ENCODE measurements around the gene GLYR1.

The GLYR1 gene

GRCh38 chr16:4846503-4846900 is 586 bp downstream of the GLYR1 start:
- DNase-seq: no peak

GRCh38 chr16:4840984-4841383 is 6.1 kb downstream of the GLYR1 start:
- no peak for DNase-seq

- DNase-seq: no peak
Measured at GRCh38 chr16:4839942-4840341, 7.1 kb downstream of the GLYR1 start.

- no peak for DNase-seq
Measured at GRCh38 chr16:4837733-4838501, 9.2 kb downstream of the GLYR1 start.

GRCh38 chr16:4836727-4837126 is 10.4 kb downstream of the GLYR1 start:
- DNase-seq: no peak

GRCh38 chr16:4833584-4833983 is 13.5 kb downstream of the GLYR1 start:
- DNase-seq: no peak

GRCh38 chr16:4832698-4833343 is 14.3 kb downstream of the GLYR1 start:
- no peak for DNase-seq

- DNase-seq: no peak
Measured at GRCh38 chr16:4831616-4832015, 15.5 kb downstream of the GLYR1 start.

- DNase-seq: no peak
Measured at GRCh38 chr16:4830408-4830807, 16.7 kb downstream of the GLYR1 start.

- DNase-seq: no peak
Measured at GRCh38 chr16:4828567-4829321, 18.3 kb downstream of the GLYR1 start.

GRCh38 chr16:4826980-4827379 is 20.1 kb downstream of the GLYR1 start:
- no peak for DNase-seq

- DNase-seq: no peak
Measured at GRCh38 chr16:4826526-4826925, 20.6 kb downstream of the GLYR1 start.

GRCh38 chr16:4825196-4825595 is 21.9 kb downstream of the GLYR1 start:
- no peak for DNase-seq

- DNase-seq: no peak
Measured at GRCh38 chr16:4820652-4821051, 26.4 kb downstream of the GLYR1 start.

- no peak for DNase-seq
Measured at GRCh38 chr16:4814542-4815173, 32.4 kb downstream of the GLYR1 start.

- DNase-seq: no peak
Measured at GRCh38 chr16:4814046-4814445, 33.0 kb downstream of the GLYR1 start.

GRCh38 chr16:4813251-4814003 is 33.7 kb downstream of the GLYR1 start:
- no peak for DNase-seq

- no peak for DNase-seq
Measured at GRCh38 chr16:4811773-4812172, 35.3 kb downstream of the GLYR1 start.

- DNase-seq: no peak
Measured at GRCh38 chr16:4811242-4811641, 35.8 kb downstream of the GLYR1 start.

- DNase-seq: no peak
Measured at GRCh38 chr16:4806280-4806679, 40.8 kb downstream of the GLYR1 start.

- DNase-seq: no peak
Measured at GRCh38 chr16:4805231-4805630, 41.9 kb downstream of the GLYR1 start.
